SK-MEL-5 (cell line): ENCODE data around the gene ADGRF3. TPM values are rescaled to one million over a fixed set of nuclear protein-coding genes. Genes with fewer than 3 reads are reported as not detected.

Source experiments
- DNase-seq: peaks from one replicate; pipeline ENCODE4 v3.0.0-alpha.2; 2016; ENCODE audit warnings: low read depth, low spot score
- in situ Hi-C: cut with HindIII; loops from 2 replicates; pipeline ENCODE4 v1.10.0; 2016; ENCODE audit warnings: low sequenced_read_pairs, high pct_unique_total_duplicates, low pct_unique_long_range_greater_than_20kb
- total RNA-seq: library from RNA; depleted of rRNA; stranded (reverse); fragments of >200 nt; shearing (Covaris generic); gene quantifications from 2 replicates; pipeline ENCODE4 v1.2.3, GENCODE V29; 2014

The ADGRF3 gene
- total RNA-seq, 1 experiment from 2014 or later = not detected

GRCh38 chr2:26299471-26300101 lies 47.0 kb downstream of the ADGRF3 start:
- peak; percentile 19 for DNase-seq
- in situ Hi-C loops = no loop called here

DNA sequence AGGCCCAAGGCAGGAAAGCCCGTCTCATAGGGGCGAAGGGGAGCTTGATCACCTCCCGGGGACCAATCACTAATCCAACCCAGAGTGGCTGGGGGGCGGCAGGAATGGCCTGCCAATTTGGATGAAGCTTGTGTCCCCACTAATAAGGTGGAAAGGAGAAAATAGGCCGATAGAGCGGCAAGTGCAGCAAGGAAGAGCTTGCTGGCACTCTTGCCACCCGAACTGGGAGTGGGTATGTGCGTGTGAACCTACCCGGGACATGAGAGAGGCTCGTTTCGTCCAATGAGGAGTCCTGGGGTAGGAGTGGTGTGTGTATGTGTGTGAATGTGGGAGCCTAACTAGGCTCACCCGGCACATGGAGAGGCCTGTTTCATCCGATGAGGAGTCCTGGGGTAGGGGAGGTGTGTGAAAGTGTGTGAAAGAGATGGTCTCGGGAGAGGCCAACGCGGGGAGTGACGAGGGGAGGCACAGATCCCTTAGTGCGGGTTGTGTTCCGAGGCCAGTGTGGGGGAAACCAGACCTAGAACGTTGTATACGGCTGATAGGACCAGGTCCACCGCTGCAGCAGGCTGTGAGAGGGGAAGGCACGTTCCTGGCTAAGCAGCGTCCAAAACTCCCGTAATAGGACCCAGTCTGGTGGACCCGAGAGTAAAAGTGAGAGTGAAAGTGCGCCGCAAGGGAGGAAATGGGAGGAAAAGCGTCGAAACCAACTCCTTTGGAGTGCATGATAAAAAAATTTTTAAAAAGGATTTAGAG lies 47.8 kb downstream of the ADGRF3 start:
- no peak for DNase-seq
- in situ Hi-C loops = no loop called here

GRCh38 chr2:26298286-26298637 lies 48.3 kb downstream of the ADGRF3 start:
- no peak for DNase-seq
- in situ Hi-C loops = no loop called here

GRCh38 chr2:26297061-26297460 lies 49.5 kb downstream of the ADGRF3 start:
- in situ Hi-C loops = no loop called here

DNA sequence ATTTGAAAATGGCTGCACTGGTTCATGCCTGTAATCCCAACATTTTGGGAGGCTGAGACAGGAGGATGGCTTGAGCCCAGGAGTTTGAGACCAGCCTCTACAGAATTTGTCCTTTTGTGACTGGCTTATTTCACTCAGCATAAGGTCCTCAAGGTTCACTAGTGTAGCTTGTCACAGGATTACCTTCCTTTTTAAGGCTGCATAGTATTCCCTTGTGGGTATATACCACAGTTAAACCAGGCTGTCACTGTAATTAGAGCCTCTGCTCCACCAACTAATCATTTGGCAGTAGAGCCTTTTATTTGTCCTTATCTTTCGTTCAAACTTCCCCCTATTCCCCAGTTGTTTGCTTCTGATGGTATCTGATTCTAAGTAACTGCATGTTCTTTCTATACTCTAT lies 51.1 kb downstream of the ADGRF3 start:
- DNase-seq = no peak
- in situ Hi-C loops = no loop called here

More at GRCh38 chr2:26297061-26297460, 49.5 kb downstream of the ADGRF3 start:
- DNase-seq = no peak

DNA sequence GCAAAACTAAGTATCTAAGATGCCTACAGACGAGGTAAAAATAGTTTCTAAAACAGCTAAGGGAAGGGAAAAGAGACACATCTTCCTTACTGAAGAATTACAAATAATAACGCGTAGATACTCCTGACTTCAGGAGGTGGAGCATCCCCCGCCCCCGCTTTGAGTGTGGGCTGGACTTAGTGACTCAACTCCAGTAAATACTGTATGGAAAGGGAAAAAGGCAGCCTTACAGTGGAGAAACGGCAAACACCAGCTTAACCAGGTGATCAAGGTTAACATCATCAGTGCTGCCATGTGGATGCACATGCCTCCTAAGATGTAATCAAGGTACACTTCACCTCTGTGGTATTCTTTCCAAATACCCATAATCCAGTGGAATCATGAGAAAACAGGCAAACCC lies 53.9 kb downstream of the ADGRF3 start:
- no peak for DNase-seq
- in situ Hi-C loops = no loop called here

DNA sequence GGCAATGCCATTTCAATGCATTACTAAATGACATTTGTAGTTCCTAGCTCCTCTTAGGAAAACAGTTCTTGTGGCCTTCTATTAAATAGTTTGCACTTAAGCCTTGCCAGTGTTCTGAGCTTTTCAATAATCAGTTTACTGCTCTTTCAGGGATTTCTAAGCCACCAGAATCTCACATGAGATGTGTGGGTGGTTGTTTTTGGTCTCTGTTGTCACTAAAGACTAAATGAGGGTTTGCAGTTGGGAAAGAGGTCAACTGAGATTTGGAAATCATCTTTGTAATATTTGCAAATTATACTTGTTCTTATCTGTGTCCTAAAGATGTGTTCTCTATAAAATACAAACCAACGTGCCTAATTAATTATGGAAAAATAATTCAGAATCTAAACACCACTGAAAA lies 56.6 kb downstream of the ADGRF3 start:
- DNase-seq = no peak
- in situ Hi-C loops = no loop called here

GRCh38 chr2:26285931-26286330 lies 60.7 kb downstream of the ADGRF3 start:
- DNase-seq = no peak
- in situ Hi-C loops = no loop called here

- in situ Hi-C loops = no loop called here
- DNase-seq = no peak
Observed at GRCh38 chr2:26284132-26284531, 62.5 kb downstream of the ADGRF3 start.

DNA sequence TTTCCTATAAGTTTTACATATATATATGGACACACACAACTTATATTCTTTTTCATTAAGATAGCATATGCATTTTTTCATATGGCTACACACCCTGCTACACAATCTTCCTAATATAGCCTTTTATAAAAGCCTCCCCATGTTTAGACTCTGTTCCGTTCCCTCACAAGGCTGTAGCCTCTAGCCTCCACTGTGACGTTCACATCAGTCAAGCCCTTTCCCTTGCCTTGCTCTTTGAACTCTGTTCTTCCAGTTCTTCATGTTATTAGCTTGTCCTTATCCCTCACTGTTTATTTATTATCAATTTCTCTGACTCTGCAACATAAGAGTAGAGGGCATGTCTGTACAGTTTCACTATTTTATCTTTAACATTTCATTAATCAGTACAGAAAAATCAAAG lies 63.0 kb downstream of the ADGRF3 start:
- in situ Hi-C loops = no loop called here
- no peak for DNase-seq

DNA sequence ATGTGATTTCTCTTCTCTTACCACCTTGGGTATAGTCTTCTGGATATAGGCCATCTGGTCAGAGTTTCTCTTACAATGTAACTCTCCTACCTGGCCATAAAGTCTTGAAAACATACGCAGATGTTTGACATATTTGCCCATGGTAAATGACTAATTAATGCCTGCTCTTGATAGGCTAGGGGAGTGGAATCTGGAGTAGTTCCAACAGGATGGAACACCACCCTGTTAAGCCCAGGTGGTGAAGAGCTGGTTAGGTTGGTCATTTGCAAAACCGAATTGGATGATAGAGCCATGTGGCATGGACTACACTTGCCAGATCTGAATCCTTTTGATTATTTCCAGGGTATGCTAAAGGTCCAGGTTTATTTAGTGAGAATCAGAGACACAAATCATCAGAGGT lies 65.4 kb downstream of the ADGRF3 start:
- no peak for DNase-seq
- in situ Hi-C loops = no loop called here

DNA sequence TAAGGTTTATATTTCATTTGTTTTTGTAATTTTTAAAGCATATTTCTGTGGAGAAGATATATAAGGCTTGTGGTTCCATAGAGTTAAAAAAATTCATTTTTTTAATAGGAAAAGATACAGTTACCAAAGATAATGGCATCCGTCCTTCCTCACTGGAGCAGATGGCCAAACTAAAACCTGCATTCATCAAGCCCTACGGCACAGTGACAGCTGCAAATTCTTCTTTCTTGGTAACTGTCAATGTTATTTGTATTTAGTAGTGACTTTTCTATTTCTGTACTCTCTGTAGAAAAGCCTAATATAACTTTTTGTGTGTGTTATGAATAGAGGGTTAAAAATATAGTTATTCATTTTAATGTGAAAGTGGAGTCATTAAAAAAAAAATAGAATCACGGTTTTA lies 66.7 kb downstream of the ADGRF3 start:
- in situ Hi-C loops = no loop called here
- DNase-seq = no peak

GRCh38 chr2:26276484-26277227 lies 69.9 kb downstream of the ADGRF3 start:
- in situ Hi-C loops = no loop called here
- DNase-seq = no peak

DNA sequence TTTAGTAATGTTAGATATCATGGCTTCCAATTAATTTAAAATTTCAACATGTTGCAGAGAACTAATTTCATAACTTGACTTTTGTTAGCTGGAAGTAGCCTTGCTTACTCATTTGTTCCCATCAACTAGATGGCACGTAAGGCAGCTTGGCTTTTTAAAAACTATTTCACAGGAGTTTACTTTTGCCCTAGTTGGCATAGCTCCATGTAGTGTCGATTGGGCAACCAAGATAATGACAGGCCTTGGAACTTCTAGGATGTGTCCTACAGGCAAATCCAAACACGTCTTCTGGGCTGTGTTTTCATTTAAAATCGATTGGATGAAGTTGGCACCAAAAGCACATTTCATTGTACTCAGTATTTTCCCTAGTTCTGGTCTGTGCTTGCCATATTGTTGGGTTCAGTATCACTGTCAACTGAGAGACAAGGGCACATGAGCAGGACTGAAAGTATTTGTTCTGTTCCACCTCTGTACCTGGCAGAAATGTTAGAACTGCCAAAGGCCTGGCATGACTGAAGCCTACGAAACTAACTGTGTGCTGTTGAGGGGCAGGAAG lies 72.5 kb downstream of the ADGRF3 start:
- DNase-seq = peak; percentile 48
- in situ Hi-C loops = no loop called here

- in situ Hi-C loops = no loop called here
- DNase-seq = no peak
Observed at GRCh38 chr2:26273501-26273900, 73.1 kb downstream of the ADGRF3 start.

- in situ Hi-C loops = no loop called here
- DNase-seq = peak; percentile 43
Observed at GRCh38 chr2:26270373-26270772, 76.2 kb downstream of the ADGRF3 start.

GRCh38 chr2:26269571-26270158 lies 76.9 kb downstream of the ADGRF3 start:
- in situ Hi-C loops = no loop called here
- DNase-seq = peak; percentile 67
